ENCODE results near the gene SMAD2. TPM values are rescaled to one million over a fixed set of nuclear protein-coding genes. Genes with fewer than 3 reads are reported as not detected.
"Not testable (repeated sequence)": the region's sequence is repeated elsewhere in the genome, so short reads cannot be mapped to it uniquely, and the experiment has no call there.

Gene SMAD2
- total and polyA plus RNA-seq, 2 experiments from 2014 or later, result 52.4 to 77.7 TPM

GRCh38 chr18:47968721-47969120 is 38.3 kb upstream of the SMAD2 start:
- Histone ChIP-seq H3K9me2 (ENCODE audit: insufficient read depth) (no peaks in the 10 kb centered on the region), H3K9me3 (ENCODE audit: low read depth) (no peaks in the 10 kb centered on the region), H3K36me3 (ENCODE audit: low read depth) (no peaks in the 10 kb centered on the region), H3K27ac (no peak overlapping the region), H3K9ac (0 out of 2 replicates have a peak overlapping the region, but pooled peaks have one; percentile 15), H3K4me3 (no peak overlapping the region), H3F3A (ENCODE audit: insufficient read depth) (no peaks in the 10 kb centered on the region), H3K79me2 (ENCODE audit: insufficient read depth) (no peaks in the 10 kb centered on the region), H4K20me1 (ENCODE audit: insufficient read depth) (no peaks in the 10 kb centered on the region), H2AFZ (0 out of 2 replicates have a peak overlapping the region, but pooled peaks have one; percentile 40), H3K27me3 (replicated peaks; ENCODE audit: insufficient read depth) (peaks cover 6% of the 10 kb centered on the region; the same call in 1 of the 2 replicates), H3K4me2 (ENCODE audit: unreplicated experiment) (no peak overlapping the region), H3K4me1 (ENCODE audit: insufficient read depth) (peaks cover 9% of the 10 kb centered on the region; the same call in 1 of the 2 replicates)
- in situ Hi-C loops (cut with MboI), result no loop called here
- WGBS, 2 experiments (ENCODE audit: low coverage in 1 of 2, low lambda C conversion rate in 2 of 2, missing lambda C conversion rate in 2 of 2), result 21 to 29% methylated on average over 4 of the region's 4 CpGs
- no peak for TF ChIP-seq EZH2phosphoT487 (IDR thresholded peaks at IDR 0.05; ENCODE audit: insufficient read depth, low read depth)
- no peak for TF ChIP-seq EZH2 (IDR thresholded peaks at IDR 0.05; ENCODE audit: insufficient read depth, poor library complexity, severe bottlenecking)
- DNase-seq, result peak; percentile 63

- no peak for TF ChIP-seq EZH2 (IDR thresholded peaks at IDR 0.05; ENCODE audit: insufficient read depth, poor library complexity, severe bottlenecking)
- TF ChIP-seq EZH2phosphoT487 (IDR thresholded peaks at IDR 0.05; ENCODE audit: insufficient read depth, low read depth), result no peak
- Histone ChIP-seq H3K4me2 (ENCODE audit: unreplicated experiment) (no peak overlapping the region), H3K36me3 (ENCODE audit: low read depth) (no peaks in the 10 kb centered on the region), H3K27me3 (replicated peaks; ENCODE audit: insufficient read depth) (peaks cover 4% of the 10 kb centered on the region; the same call in 1 of the 2 replicates), H4K20me1 (ENCODE audit: insufficient read depth) (no peaks in the 10 kb centered on the region), H2AFZ (0 out of 2 replicates have a peak overlapping the region, but pooled peaks have one; percentile 40), H3K4me3 (no peak overlapping the region), H3K9ac (0 out of 2 replicates have a peak overlapping the region, but pooled peaks have one; percentile 15), H3K9me2 (ENCODE audit: insufficient read depth) (no peaks in the 10 kb centered on the region), H3K9me3 (ENCODE audit: low read depth) (no peaks in the 10 kb centered on the region), H3F3A (ENCODE audit: insufficient read depth) (no peaks in the 10 kb centered on the region), H3K4me1 (ENCODE audit: insufficient read depth) (peaks cover 9% of the 10 kb centered on the region; the same call in 1 of the 2 replicates), H3K27ac (no peak overlapping the region), H3K79me2 (ENCODE audit: insufficient read depth) (no peaks in the 10 kb centered on the region)
- in situ Hi-C loops (cut with MboI), result no loop called here
- DNase-seq, result peak; percentile 1
- WGBS, 2 experiments (ENCODE audit: low coverage in 1 of 2, low lambda C conversion rate in 2 of 2, missing lambda C conversion rate in 2 of 2), result 36% methylated on average over 9 of the region's 9 CpGs
Observed at GRCh38 chr18:47968006-47968676, 37.7 kb upstream of the SMAD2 start.

DNA sequence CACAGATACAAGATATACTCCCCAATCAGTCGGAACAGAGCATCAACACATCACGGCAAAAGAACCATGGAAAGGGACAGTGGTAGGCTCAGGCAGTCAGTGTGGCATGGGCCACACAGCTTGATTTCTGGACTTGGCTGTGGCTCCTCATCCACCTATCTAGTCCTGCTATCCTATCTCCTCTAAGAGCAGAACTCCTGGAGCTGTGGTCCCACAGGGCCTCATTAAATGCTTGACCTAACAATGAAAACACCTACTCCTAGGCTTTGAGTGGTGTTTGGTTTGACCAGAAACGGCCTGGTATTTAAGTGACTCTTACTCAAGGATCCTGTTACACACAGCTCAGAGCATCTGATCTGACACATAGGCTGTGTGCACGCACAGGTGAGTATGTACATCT is 33.6 kb upstream of the SMAD2 start:
- no peaks in the 10 kb centered on the region for H3K9me3 ChIP-seq (ENCODE audit: low read depth)
- 58% methylated on average over 4 of the region's 4 CpGs for WGBS, 2 experiments (ENCODE audit: low coverage in 1 of 2, low lambda C conversion rate in 2 of 2, missing lambda C conversion rate in 2 of 2)
- H3K9me2 ChIP-seq (ENCODE audit: insufficient read depth), result no peaks in the 10 kb centered on the region
- H3K4me3 ChIP-seq, result no peak overlapping the region
- peaks cover 9% of the 10 kb centered on the region; the same call in 1 of the 2 replicates for H3K4me1 ChIP-seq (ENCODE audit: insufficient read depth)
- no peak overlapping the region for H3K27ac ChIP-seq
- no peak overlapping the region for H2AFZ ChIP-seq
- H3K9ac ChIP-seq, result no peak overlapping the region
- no peak for DNase-seq
- H3K36me3 ChIP-seq (ENCODE audit: low read depth), result no peaks in the 10 kb centered on the region
- no peaks in the 10 kb centered on the region for H3F3A ChIP-seq (ENCODE audit: insufficient read depth)
- no peak for TF ChIP-seq EZH2 (IDR thresholded peaks at IDR 0.05; ENCODE audit: insufficient read depth, poor library complexity, severe bottlenecking)
- TF ChIP-seq EZH2phosphoT487 (IDR thresholded peaks at IDR 0.05; ENCODE audit: insufficient read depth, low read depth), result no peak
- H3K4me2 ChIP-seq (ENCODE audit: unreplicated experiment), result no peak overlapping the region
- H4K20me1 ChIP-seq (ENCODE audit: insufficient read depth), result no peaks in the 10 kb centered on the region
- in situ Hi-C loops (cut with MboI), result no loop called here
- H3K79me2 ChIP-seq (ENCODE audit: insufficient read depth), result no peaks in the 10 kb centered on the region
- peaks cover 5% of the 10 kb centered on the region; the same call in 1 of the 2 replicates for H3K27me3 ChIP-seq (replicated peaks; ENCODE audit: insufficient read depth)

DNA sequence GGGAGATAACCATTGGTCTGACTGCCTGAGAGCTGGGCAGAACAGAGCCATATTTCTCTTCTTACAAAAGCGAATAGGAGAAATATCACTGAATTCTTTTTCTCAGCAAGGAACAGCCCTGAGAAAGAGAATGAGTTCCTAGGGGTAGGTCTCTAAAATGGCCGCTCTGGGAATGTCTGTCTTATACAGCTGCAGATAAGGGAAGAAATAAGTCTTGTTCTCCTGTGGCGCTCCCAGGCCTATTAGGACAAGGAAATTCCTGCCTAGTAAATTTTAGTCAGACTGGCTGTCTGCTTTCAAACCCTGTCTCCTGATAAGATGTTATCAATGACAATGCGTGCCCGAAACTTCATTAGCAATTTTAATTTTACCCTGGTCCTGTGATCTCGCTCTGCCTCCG is 30.5 kb upstream of the SMAD2 start:
- H3K9me3 ChIP-seq (ENCODE audit: low read depth); in situ Hi-C loops (cut with MboI); H4K20me1 ChIP-seq (ENCODE audit: insufficient read depth); H3K4me3 ChIP-seq; H3K9me2 ChIP-seq (ENCODE audit: insufficient read depth); H3K4me1 ChIP-seq (ENCODE audit: insufficient read depth); DNase-seq; H3K4me2 ChIP-seq (ENCODE audit: unreplicated experiment); H3K9ac ChIP-seq; H3K36me3 ChIP-seq (ENCODE audit: low read depth); H3K27ac ChIP-seq; H2AFZ ChIP-seq; H3K79me2 ChIP-seq (ENCODE audit: insufficient read depth); H3F3A ChIP-seq (ENCODE audit: insufficient read depth): not testable (repeated sequence)
- 67 to 73% methylated on average over 7 of the region's 7 CpGs for WGBS, 2 experiments (ENCODE audit: low coverage in 1 of 2, low lambda C conversion rate in 2 of 2, missing lambda C conversion rate in 2 of 2)
- peaks cover 27% of the 10 kb centered on the region for H3K27me3 ChIP-seq (replicated peaks; ENCODE audit: insufficient read depth)

Measured in GM23248 (cell line).